NB4 (cell line): ENCODE data around the gene GOLGB1.

Experiments
- DNase-seq: peaks from one replicate; pipeline ENCODE4 v3.0.0; 2010; ENCODE audit warnings: low read depth
- H3K4me3 ChIP-seq: one replicate; pipeline ENCODE4 v1.5.1; 2011; ENCODE audit warnings: mild to moderate bottlenecking, low read depth, low read length, moderate library complexity
- MYC ChIP-seq: IDR thresholded peaks from 2 replicates; pipeline ENCODE4 v1.6.1; 2011; ENCODE audit warnings: low read depth, low read length
- POLR2A ChIP-seq: IDR thresholded peaks from 2 replicates; pipeline ENCODE4 v1.6.1; 2011; ENCODE audit warnings: mild to moderate bottlenecking; ENCODE audit not compliant: insufficient read length; ENCODE audit errors: extremely low read depth
- TF ChIP-seq, protein P1 (sequence below): IDR thresholded peaks from 2 replicates; pipeline ENCODE4 v1.6.1; 2011; ENCODE audit warnings: low read depth, low read length
- TF ChIP-seq, protein P2 (sequence below): IDR thresholded peaks from one replicate; pipeline ENCODE4 v1.5.1; 2012; ENCODE audit warnings: low read depth, low read length

GOLGB1 gene

DNA sequence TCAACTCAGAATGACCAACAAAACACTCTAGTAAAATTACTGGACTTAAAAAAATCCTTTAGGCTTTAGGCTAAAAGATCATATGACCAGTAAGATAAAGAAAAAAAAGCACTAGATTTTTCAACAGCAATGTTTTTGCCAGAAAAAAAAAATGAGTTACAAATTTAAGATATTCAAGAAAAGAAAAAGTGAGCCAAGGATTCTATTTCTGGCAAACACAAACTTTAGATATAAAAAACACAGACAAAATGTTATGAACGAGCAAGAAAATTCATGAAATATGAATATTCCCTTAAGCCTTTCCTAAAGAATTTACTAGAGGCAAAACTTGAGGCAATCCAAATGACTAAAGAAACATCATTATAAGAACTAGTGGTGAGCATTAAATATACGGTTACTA is 8.6 kb downstream of the GOLGB1 start:
- TF ChIP-seq, protein P1, sequence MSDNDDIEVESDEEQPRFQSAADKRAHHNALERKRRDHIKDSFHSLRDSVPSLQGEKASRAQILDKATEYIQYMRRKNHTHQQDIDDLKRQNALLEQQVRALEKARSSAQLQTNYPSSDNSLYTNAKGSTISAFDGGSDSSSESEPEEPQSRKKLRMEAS, result no peak
- TF ChIP-seq, protein P2, sequence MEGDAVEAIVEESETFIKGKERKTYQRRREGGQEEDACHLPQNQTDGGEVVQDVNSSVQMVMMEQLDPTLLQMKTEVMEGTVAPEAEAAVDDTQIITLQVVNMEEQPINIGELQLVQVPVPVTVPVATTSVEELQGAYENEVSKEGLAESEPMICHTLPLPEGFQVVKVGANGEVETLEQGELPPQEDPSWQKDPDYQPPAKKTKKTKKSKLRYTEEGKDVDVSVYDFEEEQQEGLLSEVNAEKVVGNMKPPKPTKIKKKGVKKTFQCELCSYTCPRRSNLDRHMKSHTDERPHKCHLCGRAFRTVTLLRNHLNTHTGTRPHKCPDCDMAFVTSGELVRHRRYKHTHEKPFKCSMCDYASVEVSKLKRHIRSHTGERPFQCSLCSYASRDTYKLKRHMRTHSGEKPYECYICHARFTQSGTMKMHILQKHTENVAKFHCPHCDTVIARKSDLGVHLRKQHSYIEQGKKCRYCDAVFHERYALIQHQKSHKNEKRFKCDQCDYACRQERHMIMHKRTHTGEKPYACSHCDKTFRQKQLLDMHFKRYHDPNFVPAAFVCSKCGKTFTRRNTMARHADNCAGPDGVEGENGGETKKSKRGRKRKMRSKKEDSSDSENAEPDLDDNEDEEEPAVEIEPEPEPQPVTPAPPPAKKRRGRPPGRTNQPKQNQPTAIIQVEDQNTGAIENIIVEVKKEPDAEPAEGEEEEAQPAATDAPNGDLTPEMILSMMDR, result no peak
- TF ChIP-seq POLR2A, result no peak
- no peak overlapping the region for H3K4me3 ChIP-seq
- DNase-seq, result no peak

DNA sequence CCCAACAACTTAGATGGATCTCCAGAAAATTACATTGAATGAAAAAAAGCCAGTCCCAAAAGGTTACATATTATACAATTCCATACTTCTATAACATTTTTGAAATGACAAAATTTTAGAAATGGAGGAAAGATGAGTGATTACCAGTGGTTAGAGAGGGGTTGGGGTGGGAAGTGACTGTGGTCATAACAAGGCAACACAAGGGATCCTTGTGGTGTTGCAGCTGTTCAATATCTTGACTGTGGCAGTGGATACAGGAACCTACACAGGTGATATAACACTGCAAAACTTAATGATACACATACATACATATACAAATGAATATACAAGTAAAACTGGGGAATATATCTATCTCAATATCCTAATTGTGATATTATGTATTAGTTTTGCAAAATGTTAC is 9.6 kb downstream of the GOLGB1 start:
- no peak overlapping the region for H3K4me3 ChIP-seq
- TF ChIP-seq POLR2A (no peak), MYC (no peak)
- TF ChIP-seq, protein P2, result no peak
- TF ChIP-seq, protein P1, result no peak
- DNase-seq, result peak; percentile 7

DNA sequence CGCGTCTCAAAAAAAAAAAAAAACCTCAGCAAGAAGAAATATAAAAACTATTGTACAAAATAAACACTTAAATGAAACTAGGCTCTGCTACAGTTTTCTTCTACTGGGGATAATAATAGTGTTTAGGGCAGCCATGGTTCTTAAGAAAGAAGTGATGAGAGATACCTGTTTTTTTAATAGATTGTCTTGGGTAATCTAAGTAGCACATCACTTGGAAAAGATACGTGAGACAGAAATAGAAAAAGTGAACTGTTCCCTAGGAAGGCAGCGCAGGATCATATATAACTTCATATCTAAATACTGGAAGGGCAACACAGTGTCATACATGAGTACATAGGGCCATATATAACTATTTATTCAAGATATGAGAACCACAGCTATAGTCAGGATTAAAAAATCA is 11.9 kb downstream of the GOLGB1 start:
- no peak overlapping the region for H3K4me3 ChIP-seq
- DNase-seq, result no peak
- TF ChIP-seq MYC, result no peak

DNA sequence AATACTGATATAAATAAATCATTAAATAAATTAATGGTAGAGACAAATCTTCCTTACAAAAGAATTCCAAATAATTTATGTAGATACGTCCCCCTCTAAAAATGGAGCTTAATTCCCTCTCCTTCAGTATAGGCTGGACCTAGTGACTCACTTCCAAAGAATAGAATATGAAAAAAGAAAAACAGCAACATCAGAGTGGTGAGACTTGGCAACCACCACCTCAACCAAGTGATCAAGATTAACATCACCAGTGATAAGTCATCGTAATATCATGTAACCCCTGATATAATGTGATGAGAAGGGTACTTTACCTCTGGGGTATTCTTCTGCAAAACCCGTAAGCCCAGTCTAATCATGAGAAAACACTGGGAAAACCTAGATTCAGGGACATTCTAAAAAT is 13.4 kb downstream of the GOLGB1 start:
- H3K4me3 ChIP-seq, result no peak overlapping the region
- DNase-seq, result no peak
- TF ChIP-seq POLR2A (no peak), MYC (no peak)
- TF ChIP-seq, protein P2, result no peak
- TF ChIP-seq, protein P1, result no peak

DNA sequence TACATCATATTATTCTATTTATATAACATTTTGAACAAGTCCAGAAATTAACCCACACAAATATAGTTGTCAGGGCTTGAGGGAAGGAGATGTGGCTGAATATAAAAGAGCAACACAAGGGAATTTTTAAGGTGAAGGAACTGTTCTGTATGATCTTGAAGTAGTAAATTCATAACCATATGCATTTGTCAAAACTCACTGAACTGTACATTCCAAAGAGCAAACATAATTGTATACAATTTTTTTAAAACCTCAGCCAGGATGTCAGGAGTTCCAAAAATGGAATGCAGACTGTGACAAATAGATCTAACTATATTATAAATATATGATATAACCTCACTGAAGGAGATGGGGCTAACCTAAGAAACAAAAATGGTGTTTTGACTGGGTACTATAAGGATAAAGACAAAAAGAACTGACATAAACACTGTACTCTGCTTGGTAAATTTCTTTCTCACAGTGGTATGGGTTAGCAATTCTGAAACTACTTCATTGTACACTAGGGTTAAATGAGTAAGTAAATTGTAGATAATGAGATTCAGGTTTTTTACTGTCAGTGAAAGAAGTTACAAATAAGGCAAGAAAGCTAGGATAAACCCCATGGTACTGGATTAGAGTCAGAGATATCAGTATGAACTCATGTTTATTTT is 14.4 kb downstream of the GOLGB1 start:
- TF ChIP-seq, protein P2, result no peak
- TF ChIP-seq, protein P1, result no peak
- TF ChIP-seq POLR2A (no peak), MYC (no peak)
- DNase-seq, result no peak
- no peak overlapping the region for H3K4me3 ChIP-seq

DNA sequence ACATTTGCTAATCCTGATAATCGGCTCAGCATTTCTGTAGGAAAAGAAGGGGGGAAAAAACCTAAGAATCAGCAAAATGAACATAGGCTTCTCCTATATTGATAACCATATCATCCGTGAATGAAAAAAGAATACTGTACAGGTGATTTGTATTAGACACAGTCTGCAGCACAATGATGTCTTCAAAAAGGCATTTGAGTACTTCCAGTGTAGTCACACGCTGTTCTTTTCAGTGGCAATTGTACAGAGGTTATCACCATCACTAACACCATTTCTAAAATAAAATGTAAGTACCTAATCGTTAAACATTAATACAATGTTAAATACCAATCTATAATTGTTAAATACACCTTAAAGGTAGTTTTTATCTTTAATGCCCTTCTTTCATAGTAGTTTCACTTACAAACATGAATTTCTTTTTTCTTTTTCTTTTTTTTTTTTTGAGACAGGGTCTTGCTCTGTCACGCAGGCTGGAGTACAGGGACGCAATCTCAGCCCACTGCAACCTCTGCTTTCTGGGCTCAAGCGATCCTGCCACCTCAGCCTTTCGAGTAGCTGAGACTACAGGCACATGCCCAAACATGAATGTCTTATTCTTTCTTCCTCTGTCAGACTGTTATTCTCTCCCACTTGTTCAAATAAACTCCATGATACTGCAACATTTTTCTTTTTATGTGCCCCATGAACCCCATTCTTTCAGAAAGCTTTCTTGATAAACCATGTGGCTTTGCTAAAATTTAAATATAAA is 18.4 kb downstream of the GOLGB1 start:
- no peak overlapping the region for H3K4me3 ChIP-seq
- no peak for DNase-seq
- TF ChIP-seq, protein P1, result no peak
- no peak for TF ChIP-seq POLR2A
- TF ChIP-seq, protein P2, result no peak
- no peak for TF ChIP-seq MYC
